HG02588 (cell line): ENCODE data around the gene DHX35.

Experiments used
- ATAC-seq: cut with Tn5 transposase; IDR thresholded peaks from one replicate; pipeline ENCODE4 v1.9.1; 2021; ENCODE audit warnings: mild to moderate bottlenecking, moderate library complexity; ENCODE audit not compliant: unreplicated experiment

Gene DHX35

GRCh38 chr20:39050555-39050902 is 88.4 kb downstream of the DHX35 start:
- no peak for ATAC-seq

- no peak for ATAC-seq
Observed at GRCh38 chr20:39052676-39053075, 90.5 kb downstream of the DHX35 start.

- ATAC-seq, result no peak
Observed at GRCh38 chr20:39057143-39057542, 95.0 kb downstream of the DHX35 start.

- no peak for ATAC-seq
Observed at GRCh38 chr20:39057911-39058310, 95.8 kb downstream of the DHX35 start.

GRCh38 chr20:39059036-39059435 is 96.9 kb downstream of the DHX35 start:
- no peak for ATAC-seq

- ATAC-seq, result no peak
Observed at GRCh38 chr20:39066471-39067242, 104.5 kb downstream of the DHX35 start.

- ATAC-seq, result no peak
Observed at GRCh38 chr20:39067526-39068216, 105.5 kb downstream of the DHX35 start.

GRCh38 chr20:39069976-39070375 is 107.8 kb downstream of the DHX35 start:
- ATAC-seq, result no peak

GRCh38 chr20:39070484-39071231 is 108.5 kb downstream of the DHX35 start:
- ATAC-seq, result no peak

- no peak for ATAC-seq
Observed at GRCh38 chr20:39072132-39072531, 110.0 kb downstream of the DHX35 start.

- no peak for ATAC-seq
Observed at GRCh38 chr20:39072653-39073052, 110.5 kb downstream of the DHX35 start.

- no peak for ATAC-seq
Observed at GRCh38 chr20:39075731-39076130, 113.6 kb downstream of the DHX35 start.

- ATAC-seq, result no peak
Observed at GRCh38 chr20:39076958-39077357, 114.8 kb downstream of the DHX35 start.

GRCh38 chr20:39080326-39080725 is 118.2 kb downstream of the DHX35 start:
- no peak for ATAC-seq

- ATAC-seq, result no peak
Observed at GRCh38 chr20:39081255-39081654, 119.1 kb downstream of the DHX35 start.

GRCh38 chr20:39082622-39083398 is 120.7 kb downstream of the DHX35 start:
- no peak for ATAC-seq

GRCh38 chr20:39083761-39084160 is 121.6 kb downstream of the DHX35 start:
- no peak for ATAC-seq

GRCh38 chr20:39089029-39089428 is 126.9 kb downstream of the DHX35 start:
- ATAC-seq, result no peak
